Measurements from ENCODE around the gene S100Z.

S100Z gene

DNA sequence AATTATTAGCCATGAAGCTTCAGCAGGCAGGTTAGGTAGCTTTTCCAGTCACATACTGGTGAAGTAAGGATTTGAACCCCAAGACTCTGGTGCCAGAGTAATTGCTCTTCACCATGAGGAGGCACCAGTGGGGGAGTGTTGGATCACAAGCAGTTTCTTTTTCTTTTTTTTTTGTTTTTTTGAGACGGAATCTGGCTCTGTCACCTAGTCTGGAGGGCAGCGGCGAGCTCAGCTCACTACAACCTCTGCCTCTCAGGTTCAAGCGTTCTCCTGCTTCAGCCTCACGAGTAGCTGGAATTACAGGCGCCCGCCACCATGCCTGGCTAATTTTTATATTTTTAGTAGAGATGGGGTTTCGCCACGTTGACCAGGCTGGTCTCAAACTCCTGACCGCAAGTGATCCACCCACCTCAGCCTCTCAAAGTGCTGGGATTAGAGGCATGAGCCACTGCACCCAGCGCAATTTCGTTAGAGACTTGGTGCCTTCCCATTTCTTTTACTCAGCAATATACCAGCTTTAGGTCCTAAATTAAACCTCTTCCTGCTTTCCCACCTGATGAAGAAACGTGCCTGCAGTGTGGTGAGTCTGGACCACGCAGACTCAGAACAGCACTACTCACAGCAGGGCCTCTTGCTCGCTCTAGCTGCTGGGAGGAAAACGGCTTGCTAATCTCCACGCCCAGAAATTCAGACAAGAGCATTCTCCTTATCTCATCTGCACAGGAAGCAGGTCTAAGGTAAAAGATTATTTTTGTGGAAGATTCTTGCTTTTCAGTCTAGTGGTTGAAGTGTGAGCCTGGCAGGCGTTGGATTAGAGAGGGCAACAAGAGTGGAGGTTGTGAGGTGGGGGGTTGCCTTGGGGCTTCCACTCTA, at the start of gene S100Z:
Gene S100Z, plus strand, starts transcription at position 596 of the 873 bp plus-strand sequence. CDS start 25,346 bp downstream, outside the sequence.
- TF ChIP-seq, protein P1, sequence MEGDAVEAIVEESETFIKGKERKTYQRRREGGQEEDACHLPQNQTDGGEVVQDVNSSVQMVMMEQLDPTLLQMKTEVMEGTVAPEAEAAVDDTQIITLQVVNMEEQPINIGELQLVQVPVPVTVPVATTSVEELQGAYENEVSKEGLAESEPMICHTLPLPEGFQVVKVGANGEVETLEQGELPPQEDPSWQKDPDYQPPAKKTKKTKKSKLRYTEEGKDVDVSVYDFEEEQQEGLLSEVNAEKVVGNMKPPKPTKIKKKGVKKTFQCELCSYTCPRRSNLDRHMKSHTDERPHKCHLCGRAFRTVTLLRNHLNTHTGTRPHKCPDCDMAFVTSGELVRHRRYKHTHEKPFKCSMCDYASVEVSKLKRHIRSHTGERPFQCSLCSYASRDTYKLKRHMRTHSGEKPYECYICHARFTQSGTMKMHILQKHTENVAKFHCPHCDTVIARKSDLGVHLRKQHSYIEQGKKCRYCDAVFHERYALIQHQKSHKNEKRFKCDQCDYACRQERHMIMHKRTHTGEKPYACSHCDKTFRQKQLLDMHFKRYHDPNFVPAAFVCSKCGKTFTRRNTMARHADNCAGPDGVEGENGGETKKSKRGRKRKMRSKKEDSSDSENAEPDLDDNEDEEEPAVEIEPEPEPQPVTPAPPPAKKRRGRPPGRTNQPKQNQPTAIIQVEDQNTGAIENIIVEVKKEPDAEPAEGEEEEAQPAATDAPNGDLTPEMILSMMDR (IDR thresholded peaks at IDR 0.05) = no peak
- no peaks in the 10 kb centered on the region for H3K9me3 ChIP-seq
- no peaks in the 10 kb centered on the region for H3K36me3 ChIP-seq
- H3K27ac ChIP-seq = no peak within 1 kb of the TSS
- no peak for DNase-seq
- no peaks in the 10 kb centered on the region for H3K27me3 ChIP-seq
- no peaks in the 10 kb centered on the region for H3K4me1 ChIP-seq
- intact Hi-C loops (cut with DNase I; ENCODE audit: low total_unique reads) = no loop called here
- no peak within 1 kb of the TSS for H3K4me3 ChIP-seq

DNA sequence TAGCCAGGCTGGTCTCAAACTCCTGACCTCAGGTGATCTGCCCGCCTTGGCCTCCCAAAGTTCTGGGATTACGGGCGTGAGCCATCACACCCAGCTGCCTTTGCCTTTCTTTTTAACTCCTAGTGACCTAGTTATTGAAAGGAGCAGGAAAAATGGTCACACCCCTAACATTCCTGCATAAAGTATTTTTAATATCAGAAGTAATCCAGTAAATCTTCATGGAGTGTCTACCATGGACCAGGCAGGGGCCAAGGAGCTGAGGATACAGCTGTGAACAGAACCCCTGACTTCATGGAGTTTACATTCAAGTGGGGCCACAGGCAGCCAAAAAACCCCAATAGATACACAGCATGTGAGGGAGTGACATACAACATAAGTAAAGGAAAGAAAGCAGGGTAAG, 49.2 kb upstream of the S100Z start:
- Histone ChIP-seq H3K27me3 (no peaks in the 10 kb centered on the region), H3K4me1 (no peaks in the 10 kb centered on the region), H3K9me3 (no peaks in the 10 kb centered on the region), H3K27ac (no peak overlapping the region), H3K36me3 (no peaks in the 10 kb centered on the region), H3K4me3 (no peak overlapping the region)
- no peak for DNase-seq
- TF ChIP-seq, protein P1 (IDR thresholded peaks at IDR 0.05) = no peak
- intact Hi-C loops (cut with DNase I; ENCODE audit: low total_unique reads) = no loop called here

DNA sequence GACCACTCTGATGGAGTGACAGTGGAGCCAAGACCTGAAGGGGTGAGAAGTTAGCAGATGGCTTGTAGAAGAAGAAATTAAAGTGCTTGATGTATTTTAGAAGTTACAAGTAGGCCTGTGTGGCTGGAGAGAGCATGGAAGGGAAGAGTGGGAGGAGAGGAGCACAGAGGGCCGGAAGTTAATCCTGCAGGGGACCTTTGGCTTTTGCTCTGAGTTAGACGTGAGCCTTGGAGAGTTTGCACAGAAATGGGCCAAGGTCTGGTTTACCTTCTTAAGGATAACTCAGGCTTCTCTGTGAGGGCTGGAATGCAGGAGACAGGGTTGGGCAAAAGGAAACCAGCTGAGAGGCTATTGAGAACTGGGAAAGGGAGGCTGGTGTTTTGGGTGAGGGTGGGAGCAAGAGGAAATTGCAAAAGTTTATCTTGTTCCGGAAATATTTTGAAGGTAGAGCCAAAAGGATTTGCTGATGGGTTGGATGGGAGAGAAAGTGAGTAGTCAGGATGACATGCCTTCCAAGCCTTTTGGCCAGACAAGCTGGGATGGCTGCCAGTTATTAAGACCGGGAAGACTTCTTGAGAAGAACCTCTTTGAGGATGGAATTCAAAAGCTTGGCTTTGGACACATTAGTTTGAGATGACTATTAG, 48.5 kb upstream of the S100Z start:
- Histone ChIP-seq H3K9me3 (no peaks in the 10 kb centered on the region), H3K4me1 (no peaks in the 10 kb centered on the region), H3K27me3 (no peaks in the 10 kb centered on the region), H3K36me3 (no peaks in the 10 kb centered on the region), H3K4me3 (no peak overlapping the region), H3K27ac (no peak overlapping the region)
- intact Hi-C loops (cut with DNase I; ENCODE audit: low total_unique reads) = no loop called here
- peak in 1 of 2 donors; percentile 57 for DNase-seq
- TF ChIP-seq, protein P1 (IDR thresholded peaks at IDR 0.05) = no peak

DNA sequence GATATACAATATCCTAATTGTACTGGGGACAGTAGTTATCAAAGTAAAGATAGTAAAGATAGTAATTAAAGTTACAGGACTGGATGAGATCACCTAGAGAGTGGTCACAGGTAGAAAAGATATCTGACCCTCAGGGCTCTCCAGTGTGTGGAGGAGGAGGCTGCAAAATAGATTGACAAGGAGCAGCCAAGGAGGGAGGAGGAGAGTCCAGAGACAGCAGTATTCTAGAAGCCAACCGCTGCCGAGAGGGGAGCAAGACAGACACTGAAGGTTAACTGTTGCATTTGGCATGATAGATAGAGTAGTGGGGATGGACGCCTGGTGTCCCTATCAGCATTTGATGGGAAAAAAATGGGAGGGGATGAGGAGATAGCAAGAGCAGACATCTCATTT, 48.0 kb upstream of the S100Z start:
- Histone ChIP-seq H3K27ac (no peak overlapping the region), H3K4me3 (no peak overlapping the region), H3K9me3 (no peaks in the 10 kb centered on the region), H3K36me3 (no peaks in the 10 kb centered on the region), H3K4me1 (no peaks in the 10 kb centered on the region), H3K27me3 (no peaks in the 10 kb centered on the region)
- DNase-seq = no peak
- intact Hi-C loops (cut with DNase I; ENCODE audit: low total_unique reads) = no loop called here
- TF ChIP-seq, protein P1 (IDR thresholded peaks at IDR 0.05) = no peak

DNA sequence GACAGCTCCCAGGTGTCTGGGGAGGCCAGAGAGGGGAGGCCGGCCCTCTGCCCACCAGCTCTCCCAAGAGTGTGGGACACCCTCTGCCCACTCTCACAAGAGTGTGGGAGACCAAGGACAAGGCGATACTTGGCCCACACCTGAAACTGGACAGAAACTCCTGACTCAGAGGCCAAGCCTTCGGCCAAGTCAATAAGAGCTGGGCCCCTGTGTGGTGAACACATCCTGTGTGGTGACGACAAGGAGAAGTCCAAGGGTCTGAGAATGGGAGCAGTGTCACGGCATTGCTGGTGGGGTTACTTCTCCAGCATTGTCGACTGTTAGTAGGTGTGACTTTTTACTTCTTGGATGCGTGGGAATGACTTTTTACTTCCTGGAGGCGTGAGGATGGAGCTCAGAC, 45.5 kb upstream of the S100Z start:
- DNase-seq = no peak
- Histone ChIP-seq H3K9me3 (no peaks in the 10 kb centered on the region), H3K4me3 (no peak overlapping the region), H3K4me1 (no peaks in the 10 kb centered on the region), H3K27me3 (no peaks in the 10 kb centered on the region), H3K27ac (no peak overlapping the region), H3K36me3 (no peaks in the 10 kb centered on the region)
- TF ChIP-seq, protein P1 (IDR thresholded peaks at IDR 0.05) = no peak
- intact Hi-C loops (cut with DNase I; ENCODE audit: low total_unique reads) = no loop called here

Measured in tibial artery (tissue), 4 donors.